OCI-LY7 (cell line): ENCODE measurements around the gene PLPPR5. TPM values are rescaled to one million over a fixed set of nuclear protein-coding genes. Genes with fewer than 3 reads are reported as not detected.

Source experiments
- BruUV-seq: library from RNA; stranded (reverse); fragments of 400-500 nt; replicated peaks from 2 replicates; lab custom pipeline; 2021; lab: Mats Ljungman, UMichigan
- CTCF ChIA-PET: fragments of 300-600 bp; sonication (Branson Sonifier 250); formaldehyde crosslinking; loops from one replicate; lab custom pipeline; 2022; ENCODE audit warnings: antibody characterized with exemption; ENCODE audit not compliant: unreplicated experiment; lab: Charles Lee
- POLR2A ChIA-PET: fragments of 300-600 bp; sonication (Branson Sonifier 250); formaldehyde crosslinking; loops from one replicate; lab custom pipeline; 2022; ENCODE audit warnings: antibody characterized with exemption; lab: Charles Lee
- DNase-seq: peaks from one replicate; pipeline ENCODE4 v3.0.0-alpha.2; 2015; ENCODE audit warnings: low spot score
- H2AFZ ChIP-seq: fragments of 200-600 bp; sonication (generic), shearing (Covaris generic); 2 replicates; pipeline ENCODE4 v1.6.1; 2014; ENCODE audit warnings: mild to moderate bottlenecking, antibody characterized with exemption, low read length, moderate library complexity
- H3K27ac ChIP-seq: fragments of 200-600 bp; sonication (generic); 2 replicates; pipeline ENCODE4 v1.5.1; 2014; ENCODE audit warnings: mixed run types, low read depth, mild to moderate bottlenecking, moderate library complexity, low read length, inconsistent platforms; ENCODE audit not compliant: poor library complexity, severe bottlenecking
- H3K36me3 ChIP-seq: fragments of 200-600 bp; sonication (generic); 2 replicates; pipeline ENCODE4 v1.6.1; 2014; ENCODE audit warnings: mild to moderate bottlenecking, antibody characterized with exemption, low read length, moderate library complexity, mixed read lengths; ENCODE audit not compliant: insufficient read depth
- H3K4me1 ChIP-seq: fragments of 200-600 bp; sonication (generic); 2 replicates; pipeline ENCODE4 v1.5.1; 2014; ENCODE audit warnings: mild to moderate bottlenecking, low read length; ENCODE audit not compliant: insufficient read depth, poor library complexity, severe bottlenecking
- H3K4me2 ChIP-seq: fragments of 200-600 bp; sonication (generic); 2 replicates; pipeline ENCODE4 v1.6.1; 2014; ENCODE audit warnings: mild to moderate bottlenecking, low read length
- H3K4me3 ChIP-seq: fragments of 200-600 bp; sonication (generic); 2 replicates; pipeline ENCODE4 v1.5.1; 2014; ENCODE audit warnings: mild to moderate bottlenecking, low read depth, low read length; ENCODE audit not compliant: poor library complexity, severe bottlenecking
- H3K79me2 ChIP-seq: fragments of 200-600 bp; sonication (generic); 2 replicates; pipeline ENCODE4 v1.6.1; 2016; ENCODE audit warnings: low read depth, mild to moderate bottlenecking, low read length, moderate library complexity, mixed read lengths; ENCODE audit not compliant: insufficient read depth
- H3K9me2 ChIP-seq: fragments of 200-600 bp; sonication (generic); 2 replicates; pipeline ENCODE4 v1.6.1; 2016; ENCODE audit warnings: mild to moderate bottlenecking, low read length, mixed read lengths; ENCODE audit not compliant: insufficient read depth
- H3K9me3 ChIP-seq: fragments of 200-600 bp; sonication (generic); 2 replicates; pipeline ENCODE4 v1.6.1; 2014; ENCODE audit warnings: mild to moderate bottlenecking, mixed run types, low read length, mixed read lengths
- H4K20me1 ChIP-seq: fragments of 200-600 bp; sonication (generic); 2 replicates; pipeline ENCODE4 v1.6.1; 2014; ENCODE audit warnings: mild to moderate bottlenecking, antibody characterized with exemption, low read length, moderate library complexity, mixed read lengths; ENCODE audit not compliant: insufficient read depth
- CTCF ChIP-seq: fragments of 200-600 bp; sonication (generic); conservative IDR thresholded peaks from 2 replicates; pipeline ENCODE4 v1.5.1; 2014; ENCODE audit warnings: mild to moderate bottlenecking, antibody characterized with exemption, low read length, moderate library complexity, mixed read lengths
- EZH2phosphoT487 ChIP-seq: fragments of 200-600 bp; sonication (generic); IDR thresholded peaks from 2 replicates; pipeline ENCODE4 v1.6.1; 2018; ENCODE audit warnings: low read depth, borderline replicate concordance, mild to moderate bottlenecking, mixed run types, antibody characterized with exemption, low read length, moderate library complexity, mixed read lengths
- intact Hi-C: fragments of 100-400 bp; cut with micrococcal nuclease; formaldehyde crosslinking; loops from one replicate; pipeline ENCODE4 v1.10.0; 2022; ENCODE audit not compliant: unreplicated experiment
- total RNA-seq, 2 experiments: library from RNA; depleted of rRNA in 1 of 2; stranded (reverse); fragments of >200 nt in 1 of 2; shearing (Covaris generic) in 1 of 2; gene quantifications; 2 replicates each; pipeline ENCODE4 v1.2.3, GENCODE V29; 2014 to 2022

The PLPPR5 gene
- total RNA-seq, 2 experiments from 2014 or later: not detected

DNA sequence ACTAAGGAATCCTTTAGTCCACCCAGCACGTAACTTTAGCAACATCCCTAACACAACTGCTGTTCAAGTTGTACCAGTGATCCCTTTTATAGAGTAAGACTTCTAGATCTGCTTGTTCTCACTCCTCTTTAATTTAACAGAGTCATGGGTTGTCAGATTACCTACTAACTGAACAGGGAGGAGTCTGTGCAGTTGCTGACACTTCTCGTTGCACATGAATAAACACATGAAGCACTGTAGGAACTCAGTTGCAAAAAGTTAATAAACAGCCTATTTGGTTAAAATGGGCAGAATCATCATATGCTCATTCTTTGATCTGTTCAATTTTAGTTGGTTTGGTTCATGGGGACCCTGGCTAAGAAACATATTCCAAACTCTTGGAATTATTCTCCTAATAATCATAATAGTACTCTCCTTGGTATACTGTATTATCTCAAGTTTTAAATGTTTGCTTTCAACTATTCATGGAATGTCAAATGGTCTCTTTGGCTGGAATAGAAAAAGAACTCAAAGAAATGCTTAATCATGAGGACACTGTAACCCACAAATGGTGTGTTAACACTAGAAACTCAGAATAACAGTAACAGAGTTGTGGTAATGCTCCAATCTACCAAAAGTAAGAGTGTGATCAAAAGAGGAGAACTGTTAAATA, 15.6 kb downstream of the PLPPR5 start:
- Histone ChIP-seq H2AFZ (no peak overlapping the region), H3K4me1 (no peaks in the 10 kb centered on the region), H3K4me3 (no peak overlapping the region), H3K4me2 (no peak overlapping the region), H3K27ac (no peak overlapping the region), H3K36me3 (no peaks in the 10 kb centered on the region), H3K9me3 (no peaks in the 10 kb centered on the region), H4K20me1 (no peaks in the 10 kb centered on the region), H3K79me2 (no peaks in the 10 kb centered on the region), H3K9me2 (no peaks in the 10 kb centered on the region)
- intact Hi-C loops: no loop called here
- ChIA-PET CTCF (no interaction called here), POLR2A (no interaction called here)
- no peak for TF ChIP-seq CTCF
- no peak for TF ChIP-seq EZH2phosphoT487
- no peak for DNase-seq
- no TSS peak for BruUV-seq

GRCh38 chr1:98985687-98986086, 19.0 kb downstream of the PLPPR5 start:
- BruUV-seq: no TSS peak
- H3K9me2 ChIP-seq: no peaks in the 10 kb centered on the region
- TF ChIP-seq EZH2phosphoT487 (no peak), CTCF (no peak)
- H4K20me1 ChIP-seq: no peaks in the 10 kb centered on the region
- DNase-seq: no peak
- H3K36me3 ChIP-seq: no peaks in the 10 kb centered on the region
- no peaks in the 10 kb centered on the region for H3K4me1 ChIP-seq
- POLR2A ChIA-PET: no interaction called here
- H2AFZ ChIP-seq: no peak overlapping the region
- no peak overlapping the region for H3K4me2 ChIP-seq
- CTCF ChIA-PET: no interaction called here
- H3K27ac ChIP-seq: no peak overlapping the region
- intact Hi-C loops: no loop called here
- no peaks in the 10 kb centered on the region for H3K79me2 ChIP-seq
- no peaks in the 10 kb centered on the region for H3K9me3 ChIP-seq
- no peak overlapping the region for H3K4me3 ChIP-seq

- no peak for DNase-seq
- CTCF ChIA-PET: no interaction called here
- no peaks in the 10 kb centered on the region for H4K20me1 ChIP-seq
- intact Hi-C loops: no loop called here
- no peak overlapping the region for H3K4me2 ChIP-seq
- H3K79me2 ChIP-seq: no peaks in the 10 kb centered on the region
- no peaks in the 10 kb centered on the region for H3K9me2 ChIP-seq
- H3K4me3 ChIP-seq: no peak overlapping the region
- H3K9me3 ChIP-seq: no peaks in the 10 kb centered on the region
- TF ChIP-seq EZH2phosphoT487 (no peak), CTCF (no peak)
- H3K27ac ChIP-seq: no peak overlapping the region
- no peak overlapping the region for H2AFZ ChIP-seq
- POLR2A ChIA-PET: interaction anchor here (0.9 kb wide), 1 partner anchor 14 kb away, joined by 3 read pairs; no protein-coding TSS in a partner anchor
- H3K36me3 ChIP-seq: no peaks in the 10 kb centered on the region
- no peaks in the 10 kb centered on the region for H3K4me1 ChIP-seq
- BruUV-seq: no TSS peak
Measured at GRCh38 chr1:98981917-98982513, 22.6 kb downstream of the PLPPR5 start.
